ENCODE data around the gene ATP6V0E2.
"Not testable (repeated sequence)": the region's sequence is repeated elsewhere in the genome, so short reads cannot be mapped to it uniquely, and the experiment has no call there.

ATP6V0E2 gene

GRCh38 chr7:149873074-149873969, at the start of gene ATP6V0E2:
ATP6V0E2 (plus strand) TSS chr7:149873969; CDS start chr7:149874066, 97 bp downstream.
- peak; percentile 74 to 87 for DNase-seq (ENCODE audit: extremely low read depth in 1 of 2, low read depth in 1 of 2)

GRCh38 chr7:149824301-149824741, 49.4 kb upstream of the ATP6V0E2 start:
- no peak for DNase-seq (ENCODE audit: extremely low read depth in 1 of 2, low read depth in 1 of 2)

- DNase-seq (ENCODE audit: extremely low read depth in 1 of 2, low read depth in 1 of 2), result no peak
These were observed 48.8 kb upstream of the ATP6V0E2 start for GRCh38 chr7:149824748-149825566.

DNA sequence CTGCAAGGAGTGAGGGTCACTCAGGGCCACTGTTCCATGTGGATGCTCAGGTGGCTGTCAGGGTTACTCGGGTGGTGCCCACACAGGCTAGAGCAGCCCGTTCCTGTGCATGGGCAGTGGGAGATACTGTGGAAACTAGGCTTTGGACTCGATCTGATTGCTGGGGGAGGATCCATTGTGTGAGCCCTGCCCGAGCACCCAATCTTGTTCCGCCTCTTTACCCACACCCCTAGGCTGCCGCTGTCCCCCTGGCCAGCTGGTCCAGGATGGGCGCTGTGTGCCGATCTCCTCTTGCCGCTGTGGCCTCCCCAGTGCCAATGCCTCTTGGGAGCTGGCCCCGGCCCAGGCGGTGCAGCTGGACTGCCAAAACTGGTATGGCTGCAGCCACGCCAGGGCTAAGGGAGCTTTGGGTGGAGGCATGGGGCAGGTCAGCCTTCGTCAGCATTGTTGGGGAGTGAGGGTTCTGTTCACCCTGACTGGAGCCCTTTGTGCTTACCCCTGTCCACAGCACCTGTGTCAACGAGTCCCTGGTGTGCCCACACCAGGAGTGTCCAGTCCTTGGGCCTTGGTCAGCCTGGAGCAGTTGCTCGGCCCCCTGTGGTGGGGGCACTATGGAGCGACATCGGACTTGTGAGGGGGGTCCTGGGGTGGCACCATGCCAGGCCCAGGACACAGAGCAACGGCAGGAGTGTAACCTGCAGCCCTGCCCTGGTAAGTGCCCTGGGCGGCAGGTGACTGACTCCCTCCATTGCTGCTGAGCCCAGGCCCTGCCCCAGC, 48.0 kb upstream of the ATP6V0E2 start:
- no peak for DNase-seq (ENCODE audit: extremely low read depth in 1 of 2, low read depth in 1 of 2)

- DNase-seq (ENCODE audit: extremely low read depth in 1 of 2, low read depth in 1 of 2), result no peak
These were observed 47.3 kb upstream of the ATP6V0E2 start for GRCh38 chr7:149826344-149827088.

GRCh38 chr7:149827089-149827981, 46.4 kb upstream of the ATP6V0E2 start:
- no peak for DNase-seq (ENCODE audit: extremely low read depth in 1 of 2, low read depth in 1 of 2)

DNA sequence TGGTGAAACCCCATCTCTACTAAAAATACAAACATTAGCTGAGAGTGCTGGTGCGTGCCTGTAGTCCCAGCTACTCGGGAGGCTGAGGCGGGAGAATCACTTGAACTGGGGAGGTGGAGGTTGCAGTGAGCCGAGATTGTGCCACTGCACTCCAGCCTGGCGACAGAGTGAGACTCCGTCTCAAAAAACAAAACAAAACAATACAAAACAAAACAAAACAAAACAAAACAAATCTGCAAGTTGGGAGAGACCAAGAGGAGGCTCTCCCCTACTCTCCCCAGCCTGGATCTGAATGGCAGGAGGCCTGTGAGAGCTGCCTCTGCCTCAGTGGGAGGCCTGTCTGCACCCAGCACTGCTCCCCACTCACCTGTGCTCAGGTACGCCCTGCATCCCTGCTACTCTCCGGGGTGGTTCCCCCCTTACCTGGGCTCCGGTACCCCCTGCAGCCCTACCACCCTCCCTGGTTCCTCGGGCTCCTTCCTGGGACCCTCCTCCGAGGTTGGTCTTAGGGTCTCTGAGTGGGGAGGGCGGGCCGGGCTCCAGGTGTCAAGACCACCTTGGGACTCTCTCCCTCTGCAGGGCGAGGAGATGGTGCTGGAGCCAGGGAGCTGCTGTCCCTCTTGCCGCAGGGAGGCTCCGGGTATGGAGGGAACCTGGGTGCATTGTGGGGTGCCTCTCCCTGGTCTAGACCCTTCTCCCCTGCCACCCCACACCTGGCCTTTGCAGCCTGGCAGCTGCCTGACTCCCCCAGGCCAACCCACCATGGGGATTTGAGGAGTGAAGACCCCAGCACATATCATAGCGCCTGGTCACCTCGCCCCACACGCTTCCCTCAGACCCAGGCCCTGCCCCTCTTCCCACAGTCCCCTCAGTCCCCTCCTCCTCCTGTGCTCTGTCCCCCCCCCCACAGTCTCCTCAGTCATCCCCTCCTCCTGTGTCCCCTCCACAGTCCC, 45.1 kb upstream of the ATP6V0E2 start:
- no peak for DNase-seq (ENCODE audit: extremely low read depth in 1 of 2, low read depth in 1 of 2)

DNA sequence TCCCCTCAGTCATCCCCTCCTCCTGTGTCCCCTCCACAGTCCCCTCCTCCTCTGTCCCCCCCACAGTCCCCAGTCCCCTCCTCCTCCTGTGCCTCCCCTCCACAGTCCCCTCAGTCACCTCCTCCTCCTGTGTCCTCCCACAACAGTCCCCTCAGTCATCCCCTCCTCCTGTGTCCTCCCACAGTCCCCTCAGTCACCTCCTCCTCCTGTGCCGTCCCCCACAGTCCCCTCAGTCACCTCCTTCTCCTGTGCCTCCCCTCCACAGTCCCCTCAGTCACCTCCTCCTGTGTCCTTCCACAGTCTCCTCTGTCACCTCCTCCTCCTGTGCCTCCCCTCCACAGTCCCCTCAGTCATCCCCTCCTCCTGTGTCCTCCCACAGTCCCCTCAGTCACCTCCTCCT, 43.2 kb upstream of the ATP6V0E2 start:
- DNase-seq (ENCODE audit: extremely low read depth in 1 of 2, low read depth in 1 of 2), result not testable (repeated sequence)

- DNase-seq (ENCODE audit: extremely low read depth in 1 of 2, low read depth in 1 of 2), result no peak
These were observed 42.6 kb upstream of the ATP6V0E2 start for GRCh38 chr7:149830997-149831740.

DNA sequence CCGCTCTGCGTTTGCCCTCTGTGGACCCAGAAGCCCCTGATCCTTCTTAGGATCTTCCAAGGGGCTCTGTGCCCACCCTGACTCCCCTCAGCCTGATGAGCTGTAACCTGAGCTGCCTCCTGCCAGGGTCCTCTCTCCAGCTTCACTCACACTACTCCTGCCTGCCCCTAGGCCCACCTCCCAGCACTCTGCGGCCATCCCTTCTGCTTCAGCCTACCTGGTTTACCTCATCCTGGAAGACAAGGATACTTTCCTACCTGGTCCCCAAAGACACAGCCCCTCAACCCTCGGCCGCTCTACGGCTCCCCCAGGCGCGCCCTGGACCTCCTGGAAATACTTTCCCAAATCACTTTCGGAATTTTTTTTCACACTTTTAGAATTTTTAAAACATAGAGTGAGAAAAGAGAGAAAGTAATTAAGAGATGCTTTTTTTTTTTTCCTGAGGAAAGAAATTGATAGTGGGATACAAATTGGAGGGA, 42.0 kb upstream of the ATP6V0E2 start:
- DNase-seq (ENCODE audit: extremely low read depth in 1 of 2, low read depth in 1 of 2), result no peak

- DNase-seq (ENCODE audit: extremely low read depth in 1 of 2, low read depth in 1 of 2), result no peak
These were observed 41.3 kb upstream of the ATP6V0E2 start for GRCh38 chr7:149832332-149833041.

DNA sequence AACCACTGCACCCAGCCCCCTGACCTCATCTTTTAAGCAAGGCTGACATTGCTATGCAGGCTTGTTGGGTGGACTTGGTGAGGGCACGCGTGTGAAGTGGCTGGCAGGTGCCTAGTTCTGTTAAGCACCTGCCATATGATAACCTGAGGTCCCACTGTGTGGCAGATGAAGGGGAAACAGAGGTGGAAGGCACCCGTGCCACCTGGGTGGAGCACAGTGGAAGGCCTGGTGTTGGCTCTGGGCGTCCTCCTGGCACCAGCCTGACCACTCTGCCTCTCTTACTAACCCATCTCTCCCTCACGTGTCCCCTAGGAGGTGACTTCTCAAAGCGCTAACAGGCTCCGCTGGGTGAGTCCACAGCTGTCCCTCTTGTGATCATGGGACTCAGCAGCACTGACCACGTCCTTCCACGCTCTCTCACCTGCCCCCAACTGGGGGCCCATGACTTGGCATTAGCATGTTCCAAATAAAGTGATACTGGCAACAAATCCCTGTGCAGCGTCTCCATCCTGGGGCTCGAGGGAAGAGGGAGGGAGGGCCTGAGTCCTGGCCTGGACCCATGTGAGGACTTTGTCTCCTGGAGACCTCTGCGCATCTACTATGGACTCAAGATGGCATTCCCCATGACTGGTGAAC, 40.2 kb upstream of the ATP6V0E2 start:
- no peak for DNase-seq (ENCODE audit: extremely low read depth in 1 of 2, low read depth in 1 of 2)

DNA sequence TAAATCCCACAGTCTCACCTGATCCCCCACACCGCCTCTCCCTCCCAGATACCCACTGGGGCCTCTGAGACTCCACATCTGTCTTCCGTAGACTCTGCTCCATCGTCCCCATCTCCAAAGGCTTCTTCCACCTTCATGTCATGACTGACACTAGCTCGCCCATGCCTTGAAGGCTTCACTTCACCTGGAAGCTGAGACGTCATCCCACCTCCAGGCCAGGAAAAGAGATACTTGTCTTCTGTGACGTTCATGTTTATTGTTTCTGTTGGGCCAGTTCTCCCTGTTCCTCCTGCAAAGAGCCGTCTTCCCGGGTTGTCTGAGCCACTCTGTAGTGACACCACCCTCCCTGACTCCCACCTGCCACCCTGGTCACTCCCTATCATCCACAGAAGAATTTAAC, 39.2 kb upstream of the ATP6V0E2 start:
- DNase-seq (ENCODE audit: extremely low read depth in 1 of 2, low read depth in 1 of 2), result no peak

- DNase-seq (ENCODE audit: extremely low read depth in 1 of 2, low read depth in 1 of 2), result no peak
These were observed 37.3 kb upstream of the ATP6V0E2 start for GRCh38 chr7:149836434-149836833.

GRCh38 chr7:149837564-149838223, 36.1 kb upstream of the ATP6V0E2 start:
- no peak for DNase-seq (ENCODE audit: extremely low read depth in 1 of 2, low read depth in 1 of 2)
